Activated CD4-positive, CD25-positive, alpha-beta regulatory T cell treated with anti-CD3 and anti-CD28 coated beads, Interleukin-2, amount 50 U/mL, for 72 hours (primary cell): ENCODE results near the gene TIMM17B.

Experiments used
- DNase-seq: peaks from one replicate; pipeline ENCODE4 v3.0.0; 2021

TIMM17B gene

DNA sequence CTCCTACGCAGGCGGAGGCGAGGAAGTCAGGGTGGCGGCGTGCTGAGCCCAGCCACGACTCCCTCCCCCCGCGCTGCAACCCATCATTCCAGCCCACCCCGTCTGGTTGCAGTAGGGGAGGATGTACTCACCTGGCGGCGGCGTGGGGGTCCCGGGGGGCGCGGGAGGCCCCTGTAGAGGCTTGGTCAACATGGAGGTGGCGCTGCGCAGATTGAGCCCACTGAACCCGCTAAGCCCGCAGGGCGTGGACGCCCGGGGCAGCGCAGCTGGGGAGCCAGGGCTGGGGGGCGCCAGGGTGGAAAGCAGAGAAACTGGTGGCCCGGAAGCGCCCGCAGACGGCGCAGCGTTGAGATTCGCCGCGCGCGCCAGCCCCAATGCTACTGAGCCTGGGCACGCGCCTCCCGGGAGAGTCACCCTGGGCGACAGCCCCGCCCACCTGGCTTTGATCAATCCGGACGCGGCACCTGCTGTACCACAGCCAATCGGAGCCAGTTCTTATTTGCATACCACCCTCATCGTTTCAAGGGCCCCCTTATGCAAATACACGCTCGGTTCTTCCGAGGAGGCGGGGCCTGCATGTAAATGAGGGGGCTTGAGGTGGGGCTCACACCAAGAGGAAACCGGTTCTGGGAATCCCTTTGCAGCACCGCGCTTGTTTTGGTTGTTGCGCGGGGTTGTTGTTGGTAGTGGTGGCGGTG lies 21.2 kb upstream of the TIMM17B start, which contains the start of gene PIM2:
PIM2 (minus strand) TSS at position 382 of the 698 bp plus-strand sequence; CDS start at position 192, 190 bp downstream.
- DNase-seq, result peak; percentile 89

DNA sequence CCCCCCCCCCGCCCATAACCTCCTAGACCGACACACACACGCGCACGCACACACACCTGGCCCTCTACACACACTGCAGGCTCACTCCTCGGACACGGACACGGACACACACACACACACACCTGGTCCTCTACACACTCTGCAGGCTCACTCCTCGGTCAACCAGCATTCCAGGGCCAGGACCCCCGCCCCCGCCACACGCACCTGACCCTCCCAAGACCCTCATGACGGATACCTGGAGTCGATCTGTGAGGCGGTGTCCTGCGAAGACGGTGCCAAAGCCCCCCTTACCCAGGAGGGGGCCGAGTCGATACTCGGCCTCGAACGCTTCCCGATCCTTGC lies 20.7 kb upstream of the TIMM17B start:
- DNase-seq, result no peak

DNA sequence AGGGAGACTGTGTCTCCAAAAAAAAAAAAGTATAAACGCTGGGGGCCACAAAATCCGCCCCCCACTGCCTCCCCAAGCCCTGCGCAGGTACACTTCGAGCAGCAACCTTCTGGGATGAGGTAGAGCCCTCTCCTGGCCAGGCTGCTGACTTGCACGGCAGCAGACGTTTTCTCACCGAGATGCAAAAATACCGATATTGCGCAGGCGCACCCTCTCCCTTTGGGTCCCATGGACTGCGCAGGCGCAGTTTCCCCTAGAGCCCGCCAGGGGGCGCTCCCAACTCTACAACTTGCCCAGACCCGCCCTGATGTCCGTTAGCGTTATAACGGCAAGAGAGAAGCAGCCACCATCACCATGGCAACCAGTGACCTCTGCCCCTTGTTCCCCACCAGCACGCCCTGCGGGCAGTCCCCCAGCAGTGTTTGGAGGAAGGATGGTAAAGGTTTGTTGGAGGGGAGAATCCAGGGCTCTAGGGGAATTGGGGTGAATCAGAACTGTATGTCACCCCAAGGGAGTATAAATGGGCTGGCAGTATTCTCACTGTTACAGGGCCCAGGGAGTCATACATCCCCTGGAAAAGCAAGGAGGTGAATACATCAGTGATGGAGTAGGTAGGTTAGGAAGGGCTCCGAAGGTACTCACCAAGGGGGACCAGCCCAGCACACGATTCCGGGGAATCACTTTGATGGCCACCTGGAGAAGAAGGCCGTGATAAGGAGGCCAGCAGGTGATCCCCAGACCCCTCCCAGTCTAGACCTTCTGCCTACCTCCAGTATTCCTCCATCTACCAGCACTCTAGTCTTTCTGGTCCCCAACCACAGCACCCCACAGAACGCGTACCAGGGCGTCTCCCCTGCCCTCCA lies 19.8 kb upstream of the TIMM17B start:
- peak; percentile 87 for DNase-seq

DNA sequence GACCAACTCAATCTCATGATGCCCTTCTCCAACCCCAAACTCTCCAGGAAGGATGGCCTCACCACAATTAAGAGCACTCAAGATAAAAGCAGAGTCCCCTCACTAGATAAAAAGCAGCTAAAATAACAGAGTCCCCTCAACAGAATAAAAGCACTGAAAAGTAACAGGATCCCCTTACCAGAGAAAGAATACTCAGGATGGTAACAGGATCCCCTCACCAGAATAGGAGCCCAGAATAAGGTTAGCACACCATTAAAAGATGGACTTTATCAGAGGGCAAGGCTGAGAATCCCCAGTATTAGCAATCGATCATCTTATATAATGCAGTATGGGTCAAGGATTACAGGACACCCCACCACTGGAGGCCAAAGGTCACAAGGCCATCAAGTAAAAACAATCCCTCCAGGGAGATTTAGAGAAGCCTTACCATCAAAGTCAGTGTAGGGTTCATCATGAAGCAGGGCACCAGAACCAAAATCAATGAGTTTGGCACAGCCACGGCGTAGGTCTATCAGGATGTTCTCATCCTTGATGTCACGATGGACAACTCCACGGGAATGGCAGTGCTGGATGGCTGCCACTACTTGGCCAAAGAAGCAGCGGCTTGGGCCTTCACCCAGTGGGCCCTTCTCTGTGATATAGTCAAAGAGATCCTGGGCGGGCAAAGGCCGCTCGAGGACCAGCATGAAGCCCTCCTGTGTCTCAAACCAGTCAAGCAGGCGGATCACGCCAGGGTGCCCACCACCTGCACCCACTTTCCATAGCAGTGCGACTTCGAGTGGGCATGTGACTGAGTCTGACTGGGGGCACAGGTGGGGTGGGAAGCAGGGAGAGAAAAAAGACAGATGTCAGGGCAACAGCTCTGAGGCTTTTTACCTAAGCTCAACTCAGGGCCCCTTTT lies 17.3 kb upstream of the TIMM17B start:
- DNase-seq, result no peak

DNA sequence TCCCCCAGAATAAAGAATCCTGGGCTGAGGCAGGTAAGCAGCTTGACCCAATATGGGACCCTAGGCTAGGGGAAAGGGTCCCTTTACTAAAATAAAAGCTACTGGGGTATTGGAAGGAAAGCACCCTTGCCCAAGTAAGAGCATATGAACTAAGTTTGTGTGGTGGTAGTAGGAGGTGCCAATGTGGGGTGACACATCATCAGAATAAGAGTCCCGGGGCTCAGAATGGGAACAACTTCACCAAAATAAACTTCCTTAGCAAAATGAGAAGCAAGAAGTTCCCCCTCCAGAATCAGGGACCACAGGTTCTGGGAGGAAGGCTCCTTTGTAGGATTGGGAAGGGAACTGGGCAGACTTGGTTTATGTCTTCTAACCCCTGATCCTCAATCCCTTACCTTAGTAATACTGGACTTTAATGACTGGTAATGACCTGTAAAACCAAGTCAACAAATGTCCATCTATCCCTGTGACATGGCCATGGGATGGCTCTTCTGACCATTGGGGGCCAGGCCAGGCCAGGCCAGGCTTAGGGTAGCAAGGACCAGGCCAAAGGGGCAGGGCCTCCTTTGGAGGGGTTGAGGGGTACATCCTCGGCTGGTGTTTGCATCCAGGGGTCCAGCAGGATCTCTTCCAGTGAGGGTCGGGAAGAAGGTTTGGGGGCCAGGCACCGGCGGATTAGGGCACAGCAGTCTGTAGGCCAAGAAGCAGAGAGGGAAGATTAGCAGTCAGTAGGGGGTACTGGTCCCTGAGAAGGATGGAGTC lies 16.2 kb upstream of the TIMM17B start:
- no peak for DNase-seq

DNA sequence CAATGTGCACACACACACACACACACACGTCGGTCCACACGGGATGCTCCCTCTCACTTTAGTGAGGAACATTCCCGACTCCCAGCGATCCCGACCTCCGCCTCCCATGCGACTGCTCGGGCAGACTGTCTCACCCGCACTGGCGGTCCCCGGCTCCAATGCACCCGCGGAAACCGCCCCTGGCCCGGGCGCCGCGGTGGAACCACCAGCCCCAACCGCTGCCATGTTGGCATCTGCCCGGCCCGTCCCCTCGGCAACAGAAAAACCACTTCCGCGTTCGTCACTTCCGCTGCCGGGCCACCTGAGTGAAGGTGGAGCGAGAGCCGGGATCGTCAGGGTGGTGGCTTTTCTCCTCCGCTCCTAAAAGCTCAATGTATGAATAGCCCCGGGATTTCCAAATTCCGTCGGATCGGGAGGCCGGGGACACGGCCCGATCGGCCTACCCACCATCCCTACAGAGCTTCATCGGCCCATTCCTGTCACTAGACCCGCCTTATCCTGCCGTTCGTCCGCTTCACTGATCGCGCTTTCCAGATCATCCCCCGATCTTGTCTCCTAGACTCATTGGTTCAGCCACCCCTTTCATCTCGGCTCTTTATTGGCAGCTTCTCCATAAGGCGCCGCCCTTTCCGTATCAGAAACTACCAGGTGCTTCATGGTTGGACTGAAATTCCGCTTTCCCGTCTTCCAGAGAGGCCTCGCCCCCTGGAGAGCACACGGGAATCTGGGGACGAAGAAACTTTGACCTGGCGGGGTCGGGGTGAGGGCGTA lies 14.0 kb upstream of the TIMM17B start, which contains the start of gene SLC35A2:
SLC35A2 (minus strand) TSS at position 235 of the 771 bp plus-strand sequence; CDS start at position 225, 10 bp downstream.
- peak; percentile 87 for DNase-seq

DNA sequence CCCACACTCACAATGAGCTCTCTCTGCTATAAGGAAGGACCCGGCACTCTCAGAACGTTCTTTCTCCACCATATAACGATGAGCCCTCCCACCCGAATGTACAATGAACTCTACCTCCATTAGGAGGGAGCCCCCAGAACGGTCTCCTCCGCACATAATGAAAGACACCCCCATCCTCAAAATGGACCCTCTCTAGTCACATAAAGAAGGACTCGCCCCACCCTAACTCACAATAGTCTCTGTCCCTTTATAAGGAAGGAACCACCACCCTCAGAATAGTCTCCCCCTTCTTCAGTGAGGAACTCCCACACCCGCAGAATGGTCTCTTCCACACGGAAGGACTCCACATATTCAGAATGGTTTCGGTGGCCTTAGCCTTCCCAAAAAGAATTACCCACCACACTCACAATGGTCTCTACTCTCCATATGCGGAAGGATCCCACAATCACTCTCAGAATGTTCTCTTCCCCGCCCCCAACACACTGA lies 13.4 kb upstream of the TIMM17B start:
- DNase-seq, result no peak

DNA sequence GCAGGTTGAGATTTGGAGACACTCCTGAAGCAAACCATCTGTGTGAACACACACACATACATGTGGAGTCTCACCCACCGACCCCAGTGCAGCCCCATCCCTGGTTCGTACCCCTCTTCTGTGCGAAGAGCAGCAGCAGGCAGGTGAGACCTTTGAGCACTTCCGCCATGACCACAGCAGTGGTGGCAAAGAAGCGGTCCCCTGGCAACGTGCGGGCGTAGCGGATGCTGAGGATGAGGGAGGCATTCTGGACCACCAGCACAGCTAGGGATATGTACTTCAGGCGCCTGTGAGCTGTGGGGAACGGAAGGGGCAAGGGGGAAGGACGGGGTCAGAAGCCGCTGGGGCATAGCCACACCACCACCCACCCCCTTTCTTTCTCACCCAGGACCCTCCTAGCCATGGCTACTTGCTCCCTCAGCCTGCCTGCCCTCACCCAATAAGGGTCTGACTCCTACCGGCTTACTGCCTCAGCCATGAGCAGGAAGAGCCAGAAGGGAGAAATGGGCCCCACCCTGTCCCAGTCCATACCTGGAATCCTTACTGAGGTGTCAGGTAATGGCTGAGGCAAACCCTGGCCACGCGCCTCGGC lies 12.2 kb upstream of the TIMM17B start:
- no peak for DNase-seq

DNA sequence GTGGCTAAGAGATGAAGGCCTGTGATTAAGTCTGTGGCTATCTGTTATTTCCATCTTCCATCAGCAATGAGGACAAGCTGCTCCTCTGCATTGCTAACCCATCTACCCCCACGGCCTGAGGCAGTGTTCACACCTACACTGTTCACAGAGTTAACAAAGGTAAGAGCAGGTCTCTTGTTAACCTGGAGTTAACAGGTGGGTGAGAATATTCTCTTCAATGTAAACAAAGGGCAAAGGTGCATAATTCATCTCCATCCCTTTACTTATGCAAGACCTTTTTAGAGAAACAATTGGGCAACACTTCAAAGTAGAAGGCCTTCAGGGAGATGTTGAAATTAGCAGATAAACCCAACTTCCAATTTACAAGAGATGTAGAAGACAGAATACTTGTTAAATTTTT lies 11.0 kb upstream of the TIMM17B start:
- no peak for DNase-seq

DNA sequence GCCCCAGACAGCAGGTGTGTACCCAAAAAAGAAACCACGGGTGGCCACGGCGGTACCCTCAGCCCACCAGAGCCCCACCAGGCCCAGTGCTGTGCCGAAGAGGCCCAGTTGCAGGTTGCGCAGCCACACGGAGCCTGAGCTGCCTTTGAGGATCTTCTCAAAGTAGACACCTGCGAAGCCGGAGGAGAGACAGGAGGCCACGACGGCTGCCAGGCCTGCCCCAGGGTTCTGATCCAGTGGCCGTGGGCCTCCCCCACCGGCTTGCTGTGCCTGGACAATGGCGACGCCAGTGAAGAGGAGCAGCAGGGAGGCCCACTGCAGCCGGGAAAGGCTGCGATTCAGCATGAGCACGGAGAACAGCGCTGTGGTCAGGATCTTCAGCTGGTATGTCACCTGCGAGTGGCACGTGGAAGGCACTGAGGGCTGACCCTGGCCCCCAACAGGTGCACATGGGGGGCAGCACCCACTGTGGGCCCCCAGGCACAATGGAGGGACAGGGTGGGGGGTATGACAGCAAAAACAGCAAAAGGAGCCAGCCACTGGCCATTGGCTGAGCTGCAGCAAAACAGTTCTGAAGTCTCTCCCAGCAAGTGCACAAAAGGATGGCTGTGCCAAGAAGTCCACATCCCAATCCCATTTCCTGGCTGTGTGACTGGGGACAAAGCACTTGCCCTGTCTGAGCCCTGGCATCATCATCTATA lies 7.7 kb upstream of the TIMM17B start:
- no peak for DNase-seq

DNA sequence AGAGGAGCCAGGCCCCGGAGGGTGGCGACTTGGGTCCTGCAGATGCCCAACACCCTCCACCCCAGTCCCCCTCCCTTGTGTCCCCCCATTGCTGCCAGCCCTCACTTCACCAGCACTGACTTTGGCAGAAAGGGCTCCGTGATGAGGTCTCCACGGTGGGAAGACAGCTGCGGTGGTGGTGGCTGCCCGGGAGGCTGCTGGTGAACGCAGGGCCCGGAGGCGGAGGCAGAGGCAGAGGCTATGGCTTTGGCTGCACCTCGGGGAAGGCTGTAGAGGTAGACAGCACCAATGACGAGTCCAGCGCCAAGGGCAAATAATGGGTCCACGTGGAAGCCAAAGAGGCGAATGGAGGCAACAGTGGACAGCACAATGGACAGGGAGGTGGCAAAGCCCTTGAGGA lies 7.1 kb upstream of the TIMM17B start:
- no peak for DNase-seq

DNA sequence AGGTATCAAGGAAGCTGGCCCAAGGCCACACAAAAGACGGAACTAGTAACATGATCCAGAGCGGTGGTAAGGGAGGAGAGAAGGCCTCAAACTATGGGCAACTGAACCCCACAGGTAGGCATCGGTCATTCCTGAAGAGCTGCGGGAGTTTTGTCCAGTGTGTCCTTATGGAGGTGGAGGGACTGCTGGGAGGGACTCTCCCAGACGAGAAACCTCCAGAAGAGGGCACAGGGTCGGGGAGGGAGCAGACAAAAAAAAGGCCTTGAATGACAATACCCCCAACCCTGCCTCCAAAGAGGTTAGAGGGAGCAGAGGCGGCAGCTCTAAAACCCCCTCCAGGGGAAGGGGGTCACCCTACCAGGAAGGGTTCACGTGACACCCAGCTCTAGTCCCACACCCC lies 6.6 kb upstream of the TIMM17B start:
- DNase-seq, result no peak

DNA sequence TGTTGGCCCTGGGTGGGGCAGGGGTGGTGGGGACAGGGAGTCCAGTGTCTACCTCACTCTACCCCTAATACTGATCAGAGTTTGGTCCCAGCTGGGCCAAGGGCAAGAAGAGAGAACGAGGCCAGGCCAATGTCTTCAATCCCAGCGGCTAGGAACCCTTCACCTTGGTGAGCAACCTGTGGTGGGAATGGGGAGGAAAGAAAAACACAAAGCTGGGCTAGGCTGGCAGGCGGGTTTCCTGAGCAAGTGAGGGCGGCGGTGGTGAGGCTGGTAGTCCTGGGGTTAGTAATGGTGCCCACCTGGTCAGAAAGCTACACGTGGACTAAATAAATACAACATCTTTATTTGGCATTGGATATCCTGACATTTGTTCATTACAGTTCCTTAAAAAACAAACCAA lies 5.7 kb upstream of the TIMM17B start:
- DNase-seq, result no peak

DNA sequence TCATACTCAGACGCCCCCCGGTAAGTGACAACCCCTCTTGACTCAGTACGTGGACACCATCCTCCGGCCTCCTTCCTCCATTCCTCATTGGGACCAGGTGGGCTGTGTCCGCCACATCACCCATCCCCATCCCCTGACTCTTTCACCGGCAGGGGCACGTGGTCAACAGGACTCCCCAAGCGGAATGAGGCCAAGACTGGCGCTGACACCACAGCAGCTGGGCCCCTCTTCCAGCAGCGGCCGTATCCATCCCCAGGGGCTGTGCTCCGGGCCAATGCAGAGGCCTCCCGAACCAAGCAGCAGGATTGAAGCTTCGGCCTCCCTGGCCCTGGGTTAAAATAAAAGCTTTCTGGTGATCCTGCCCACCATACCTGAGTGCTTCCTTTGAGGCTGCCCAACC lies 5.2 kb upstream of the TIMM17B start:
- DNase-seq, result no peak

DNA sequence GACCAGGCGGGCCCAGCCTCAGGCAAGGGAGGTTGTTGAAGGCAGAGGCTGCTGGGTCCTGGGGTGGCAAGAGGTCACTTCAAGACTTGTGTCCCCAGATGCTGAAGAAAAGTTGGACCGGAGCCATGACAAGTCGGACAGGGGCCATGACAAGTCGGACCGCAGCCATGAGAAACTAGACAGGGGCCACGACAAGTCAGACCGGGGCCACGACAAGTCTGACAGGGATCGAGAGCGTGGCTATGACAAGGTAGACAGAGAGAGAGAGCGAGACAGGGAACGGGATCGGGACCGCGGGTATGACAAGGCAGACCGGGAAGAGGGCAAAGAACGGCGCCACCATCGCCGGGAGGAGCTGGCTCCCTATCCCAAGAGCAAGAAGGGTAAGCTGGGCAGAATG lies 4.6 kb upstream of the TIMM17B start:
- DNase-seq, result no peak

DNA sequence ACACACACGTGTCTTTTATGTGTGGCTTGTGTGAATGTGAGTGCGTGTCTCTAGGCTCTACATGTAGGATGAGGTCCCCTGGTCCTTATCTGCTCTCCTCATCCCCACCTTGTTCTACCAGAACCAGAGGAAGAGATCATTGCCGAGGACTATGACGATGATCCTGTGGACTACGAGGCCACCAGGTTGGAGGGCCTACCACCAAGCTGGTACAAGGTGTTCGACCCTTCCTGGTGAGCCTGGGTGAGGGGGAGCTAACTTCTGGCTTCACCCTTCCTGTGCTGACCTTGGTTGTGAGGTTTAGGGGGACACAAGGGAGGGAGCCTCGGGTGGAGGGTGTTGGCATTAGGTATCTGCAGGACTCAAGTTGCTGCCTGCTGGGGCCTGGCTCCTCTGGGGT lies 3.5 kb upstream of the TIMM17B start:
- no peak for DNase-seq

DNA sequence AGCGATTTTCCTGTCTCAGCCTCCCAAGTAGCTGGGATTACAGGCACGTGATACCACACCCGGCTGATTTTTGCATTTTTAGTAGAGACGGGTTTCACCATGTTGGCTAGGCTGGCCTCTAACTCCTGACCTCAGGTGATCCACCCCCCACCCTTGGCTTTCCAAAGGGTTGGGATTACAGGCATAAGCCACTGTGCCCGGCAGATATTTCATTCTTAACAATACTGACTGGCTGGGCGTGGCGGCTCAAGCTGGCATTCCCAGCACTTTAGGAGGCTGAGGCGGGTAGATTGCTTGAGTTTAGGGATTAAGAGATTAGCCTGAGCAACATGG lies 1.5 kb upstream of the TIMM17B start:
- no peak for DNase-seq

DNA sequence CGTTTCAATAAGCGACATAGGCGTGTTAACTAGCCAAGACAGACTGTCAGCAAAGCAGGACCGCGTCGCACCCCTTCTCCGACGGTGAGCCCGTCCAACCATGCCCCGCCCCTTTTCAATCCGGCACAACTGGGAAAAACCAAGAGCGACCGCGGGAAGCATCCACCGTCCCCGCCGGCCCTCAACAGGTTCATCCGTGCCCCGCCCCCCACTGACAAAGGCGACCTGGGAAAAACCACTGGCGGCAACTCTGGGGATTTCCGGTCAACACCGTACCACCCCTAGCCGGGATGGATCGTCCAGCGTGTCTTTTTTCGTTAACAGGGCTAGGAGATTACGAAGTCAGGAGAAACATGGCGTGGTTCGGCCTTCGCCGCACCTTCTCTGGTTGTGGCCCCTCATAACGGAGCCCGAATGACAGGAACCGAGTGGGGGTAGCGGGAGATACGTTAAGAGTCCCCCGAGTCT lies 377 bp downstream of the TIMM17B start:
- DNase-seq, result peak; percentile 66

DNA sequence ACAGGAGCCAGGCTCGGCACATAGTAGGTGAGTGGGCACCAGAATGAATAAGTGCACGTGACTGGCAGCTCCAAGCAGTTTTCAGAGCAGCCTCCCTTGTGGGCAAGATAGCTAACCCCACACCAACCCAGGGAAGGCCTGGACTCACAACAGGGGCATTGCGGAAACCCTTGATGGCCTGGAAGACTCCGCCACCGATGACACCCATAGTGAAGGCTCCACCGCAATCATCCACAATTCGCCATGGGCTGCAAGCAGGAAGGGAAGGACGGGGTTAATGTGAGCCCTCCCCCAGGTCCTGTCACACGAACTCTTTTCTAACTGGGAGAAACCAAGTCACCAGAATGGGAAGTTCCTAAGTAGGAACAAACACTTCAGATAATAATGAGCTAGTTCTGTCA lies 957 bp downstream of the TIMM17B start:
- no peak for DNase-seq

DNA sequence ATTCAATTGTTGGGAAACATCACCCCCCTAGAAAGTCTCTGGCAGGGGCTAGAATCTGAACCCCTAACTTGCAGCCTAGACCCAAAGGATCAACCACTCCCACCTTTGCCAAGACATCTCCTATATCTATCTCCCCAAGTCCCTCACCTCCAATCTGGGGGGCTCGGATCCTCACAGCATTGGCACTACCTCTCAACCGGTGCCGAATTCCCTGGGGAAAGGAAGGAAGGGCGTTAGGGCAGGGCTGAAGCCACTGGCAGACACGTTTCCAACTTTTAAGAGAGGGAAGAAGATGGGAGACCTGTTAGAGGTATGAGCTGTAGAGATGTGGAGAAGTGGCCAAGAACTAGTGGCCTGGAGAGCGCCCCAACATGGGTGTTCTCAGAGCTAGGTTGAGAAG lies 2.7 kb downstream of the TIMM17B start:
- DNase-seq, result no peak
